Breast epithelium (tissue), 3 donors: ENCODE results near the gene HCN4.

ENCODE experiments used
- CTCF ChIP-seq, 3 donors: fragments of 450-650 bp; IDR thresholded peaks; one replicate each; pipeline ENCODE4 v1.5.1; 2016 to 2017; ENCODE audit warnings: antibody characterized with exemption in 3 of 3, mild to moderate bottlenecking in 3 of 3, moderate library complexity in 3 of 3
- POLR2A ChIP-seq: fragments of 450-650 bp; IDR thresholded peaks from one replicate; pipeline ENCODE4 v1.6.1; 2016; ENCODE audit warnings: antibody characterized with exemption, mild to moderate bottlenecking, moderate library complexity

DNA sequence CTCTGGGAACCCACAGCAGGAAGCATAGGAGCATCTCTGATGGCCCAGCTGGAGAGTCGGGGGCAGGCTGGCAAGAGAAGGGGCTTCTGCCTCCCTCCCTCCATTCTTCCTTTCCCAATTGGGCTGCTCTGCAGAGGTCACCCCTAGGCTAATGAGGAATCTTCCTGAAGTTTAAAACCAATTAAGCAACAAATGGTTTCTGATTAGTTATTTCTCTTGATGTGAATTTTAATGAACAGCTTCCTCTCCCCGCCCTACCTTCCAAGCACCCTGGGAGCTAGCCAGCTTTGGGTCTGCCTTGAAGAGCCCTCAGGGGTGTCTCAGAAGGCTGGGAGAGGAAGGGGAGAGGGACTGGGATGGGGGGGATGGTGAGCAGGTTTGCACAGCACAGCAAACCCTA is 24.6 kb upstream of the HCN4 start:
- TF ChIP-seq CTCF (IDR thresholded peaks at IDR 0.05) (no peak), POLR2A (no peak)
